ENCODE results near the gene SPEF2. TPM values are rescaled to one million over a fixed set of nuclear protein-coding genes. Genes with fewer than 3 reads are reported as not detected.

The SPEF2 gene
- total and polyA plus RNA-seq, 2 experiments from 2014 or later = 5.1 TPM

- Histone ChIP-seq H3K9me2 (replicated peaks; ENCODE audit: insufficient read depth) (no peaks in the 10 kb centered on the region), H2AFZ (no peak overlapping the region), H4K20me1 (ENCODE audit: insufficient read depth, poor library complexity, severe bottlenecking) (no peaks in the 10 kb centered on the region), H3K36me3 (replicated peaks; ENCODE audit: insufficient read depth, low read depth) (no peaks in the 10 kb centered on the region), H3K79me2 (no peaks in the 10 kb centered on the region), H3K9me3 (ENCODE audit: low read depth) (no peaks in the 10 kb centered on the region), H3K27ac (peak overlapping the region; percentile 9), H3K4me3 (no peak overlapping the region), H3K4me1 (ENCODE audit: insufficient read depth) (no peaks in the 10 kb centered on the region), H3K27me3 (no peaks in the 10 kb centered on the region), H3K4me2 (no peak overlapping the region)
- TF ChIP-seq EZH2phosphoT487 (IDR thresholded peaks at IDR 0.05; ENCODE audit: low read depth, severe bottlenecking, unreplicated experiment) (no peak), EZH2 (IDR thresholded peaks at IDR 0.05; ENCODE audit: borderline replicate concordance) (no peak), CTCF (IDR thresholded peaks at IDR 0.05; ENCODE audit: poor library complexity) (no peak)
- peak; percentile 39 for DNase-seq (ENCODE audit: low spot score)
- WGBS (ENCODE audit: low lambda C conversion rate, missing lambda C conversion rate) = 53% methylated on average over 5 of the region's 5 CpGs
These were observed 8.5 kb upstream of the SPEF2 start for GRCh38 chr5:35608881-35609779.

GRCh38 chr5:35617060-35617434 lies 616 bp upstream of the SPEF2 start:
- Histone ChIP-seq H3K4me3 (no peak overlapping the region), H3K4me2 (peak overlapping the region; percentile 82), H3K27me3 (no peaks in the 10 kb centered on the region), H3K9me3 (ENCODE audit: low read depth) (no peaks in the 10 kb centered on the region), H4K20me1 (ENCODE audit: insufficient read depth, poor library complexity, severe bottlenecking) (no peaks in the 10 kb centered on the region), H3K9me2 (replicated peaks; ENCODE audit: insufficient read depth) (no peaks in the 10 kb centered on the region), H3K4me1 (ENCODE audit: insufficient read depth) (peaks cover 8% of the 10 kb centered on the region), H2AFZ (peak overlapping the region; percentile 49), H3K36me3 (replicated peaks; ENCODE audit: insufficient read depth, low read depth) (no peaks in the 10 kb centered on the region), H3K27ac (no peak overlapping the region), H3K79me2 (no peaks in the 10 kb centered on the region)
- TF ChIP-seq EZH2 (IDR thresholded peaks at IDR 0.05; ENCODE audit: borderline replicate concordance) (no peak), CTCF (IDR thresholded peaks at IDR 0.05; ENCODE audit: poor library complexity) (no peak), EZH2phosphoT487 (IDR thresholded peaks at IDR 0.05; ENCODE audit: low read depth, severe bottlenecking, unreplicated experiment) (no peak)
- 52% methylated on average over 3 of the region's 3 CpGs for WGBS (ENCODE audit: low lambda C conversion rate, missing lambda C conversion rate)
- no peak for DNase-seq (ENCODE audit: low spot score)

GRCh38 chr5:35618304-35618636 lies 607 bp downstream of the SPEF2 start:
- peak overlapping the region; percentile 82 for H3K4me2 ChIP-seq
- no peaks in the 10 kb centered on the region for H3K9me2 ChIP-seq (replicated peaks; ENCODE audit: insufficient read depth)
- 21% methylated on average over 4 of the region's 4 CpGs for WGBS (ENCODE audit: low lambda C conversion rate, missing lambda C conversion rate)
- H3K27ac ChIP-seq = no peak overlapping the region
- peak overlapping the region; percentile 48 for H3K4me3 ChIP-seq
- H3K9me3 ChIP-seq (ENCODE audit: low read depth) = no peaks in the 10 kb centered on the region
- H4K20me1 ChIP-seq (ENCODE audit: insufficient read depth, poor library complexity, severe bottlenecking) = no peaks in the 10 kb centered on the region
- no peak for DNase-seq (ENCODE audit: low spot score)
- H3K79me2 ChIP-seq = no peaks in the 10 kb centered on the region
- H3K27me3 ChIP-seq = no peaks in the 10 kb centered on the region
- H2AFZ ChIP-seq = peak overlapping the region; percentile 89
- no peaks in the 10 kb centered on the region for H3K36me3 ChIP-seq (replicated peaks; ENCODE audit: insufficient read depth, low read depth)
- TF ChIP-seq EZH2 (IDR thresholded peaks at IDR 0.05; ENCODE audit: borderline replicate concordance) (no peak), CTCF (IDR thresholded peaks at IDR 0.05; ENCODE audit: poor library complexity) (no peak), EZH2phosphoT487 (IDR thresholded peaks at IDR 0.05; ENCODE audit: low read depth, severe bottlenecking, unreplicated experiment) (no peak)
- H3K4me1 ChIP-seq (ENCODE audit: insufficient read depth) = peaks cover 8% of the 10 kb centered on the region
